Activated T-cell treated with anti-CD3 and anti-CD28 coated beads, Interleukin-2, amount 50 U/mL, for 24 hours (primary cell): ENCODE data around the gene INPP5E.

ENCODE experiments used
- DNase-seq: peaks from one replicate; pipeline ENCODE4 v3.0.0-alpha.2; 2020
- H3K27ac Mint-ChIP-seq: 2 replicates; pipeline ENCODE4 v1.8.0; 2020; ENCODE audit warnings: mild to moderate bottlenecking, mixed read lengths
- H3K27me3 Mint-ChIP-seq: 2 replicates; pipeline ENCODE4 v1.8.0; 2020; ENCODE audit warnings: mixed read lengths
- H3K36me3 Mint-ChIP-seq: 2 replicates; pipeline ENCODE4 v1.8.0; 2020; ENCODE audit warnings: low read depth, mixed read lengths
- H3K4me1 Mint-ChIP-seq: 2 replicates; pipeline ENCODE4 v1.8.0; 2020; ENCODE audit warnings: low read depth, mixed read lengths
- H3K4me3 Mint-ChIP-seq: 2 replicates; pipeline ENCODE4 v1.8.0; 2020; ENCODE audit warnings: mild to moderate bottlenecking, moderate library complexity, mixed read lengths
- H3K9me3 Mint-ChIP-seq: 2 replicates; pipeline ENCODE4 v1.8.0; 2020; ENCODE audit warnings: mixed read lengths

Gene INPP5E

GRCh38 chr9:136443687-136444086 lies 4.0 kb upstream of the INPP5E start:
- Mint-ChIP-seq H3K4me3 (no peak overlapping the region), H3K4me1 (peaks cover 6% of the 10 kb centered on the region), H3K27ac (peak overlapping the region; percentile 40), H3K9me3 (no peaks in the 10 kb centered on the region), H3K36me3 (peaks cover 84% of the 10 kb centered on the region), H3K27me3 (no peaks in the 10 kb centered on the region)
- DNase-seq = no peak

GRCh38 chr9:136443087-136443486 lies 3.4 kb upstream of the INPP5E start:
- Mint-ChIP-seq H3K9me3 (no peaks in the 10 kb centered on the region), H3K36me3 (peaks cover 83% of the 10 kb centered on the region), H3K27me3 (no peaks in the 10 kb centered on the region), H3K4me3 (no peak overlapping the region), H3K27ac (no peak overlapping the region), H3K4me1 (peaks cover 10% of the 10 kb centered on the region)
- DNase-seq = no peak

DNA sequence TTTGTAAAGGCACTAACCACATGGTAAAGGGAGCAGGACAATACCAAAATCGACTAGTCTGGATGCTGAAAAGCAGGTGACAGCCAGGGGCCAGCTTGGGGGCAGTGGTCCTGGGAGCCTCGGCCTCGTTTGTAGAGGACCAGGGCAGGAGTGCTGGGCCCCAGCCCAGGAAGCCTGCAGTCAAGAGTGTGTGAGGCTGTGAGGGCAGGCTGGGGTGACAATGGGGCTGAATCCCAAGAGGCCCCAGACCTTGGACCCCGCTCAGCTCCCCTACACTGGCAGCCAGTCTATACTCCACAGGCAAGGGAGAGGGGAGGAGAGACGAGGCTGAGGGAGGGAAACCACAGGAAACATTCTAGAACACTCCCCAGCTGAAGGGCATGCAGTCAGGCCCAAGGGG lies 2.6 kb upstream of the INPP5E start:
- H3K27me3 Mint-ChIP-seq = no peaks in the 10 kb centered on the region
- peak overlapping the region; percentile 9 for H3K27ac Mint-ChIP-seq

GRCh38 chr9:136441681-136442245 lies 2.1 kb upstream of the INPP5E start:
- Mint-ChIP-seq H3K36me3 (peaks cover 79% of the 10 kb centered on the region), H3K27ac (peak overlapping the region; percentile 59), H3K27me3 (no peaks in the 10 kb centered on the region), H3K4me3 (no peak overlapping the region), H3K4me1 (peaks cover 22% of the 10 kb centered on the region), H3K9me3 (no peaks in the 10 kb centered on the region)
- no peak for DNase-seq

More for the DNA sequence above, 2.6 kb upstream of the INPP5E start:
- no peak for DNase-seq
- H3K4me1 Mint-ChIP-seq = peaks cover 17% of the 10 kb centered on the region
- peaks cover 79% of the 10 kb centered on the region for H3K36me3 Mint-ChIP-seq
- no peaks in the 10 kb centered on the region for H3K9me3 Mint-ChIP-seq
- H3K4me3 Mint-ChIP-seq = no peak overlapping the region

GRCh38 chr9:136441191-136441680 lies 1.6 kb upstream of the INPP5E start:
- H3K9me3 Mint-ChIP-seq = no peaks in the 10 kb centered on the region
- H3K27ac Mint-ChIP-seq = peak overlapping the region; percentile 59
- H3K27me3 Mint-ChIP-seq = no peaks in the 10 kb centered on the region
- DNase-seq = no peak
- H3K4me3 Mint-ChIP-seq = no peak overlapping the region
- peaks cover 27% of the 10 kb centered on the region for H3K4me1 Mint-ChIP-seq
- H3K36me3 Mint-ChIP-seq = peaks cover 79% of the 10 kb centered on the region

- H3K9me3 Mint-ChIP-seq = no peaks in the 10 kb centered on the region
- peak; percentile 78 for DNase-seq
- H3K27me3 Mint-ChIP-seq = no peaks in the 10 kb centered on the region
- H3K36me3 Mint-ChIP-seq = peaks cover 67% of the 10 kb centered on the region
- H3K4me1 Mint-ChIP-seq = peaks cover 33% of the 10 kb centered on the region
- peak overlapping the region; percentile 80 for H3K27ac Mint-ChIP-seq
- H3K4me3 Mint-ChIP-seq = peak overlapping the region; percentile 87
Measured at GRCh38 chr9:136438548-136439480, 831 bp downstream of the INPP5E start.

- Mint-ChIP-seq H3K36me3 (peaks cover 60% of the 10 kb centered on the region), H3K4me1 (peaks cover 33% of the 10 kb centered on the region), H3K27ac (peak overlapping the region; percentile 80), H3K4me3 (peak overlapping the region; percentile 87), H3K9me3 (no peaks in the 10 kb centered on the region), H3K27me3 (no peaks in the 10 kb centered on the region)
- DNase-seq = no peak
Measured at GRCh38 chr9:136437839-136438547, 1.7 kb downstream of the INPP5E start.

GRCh38 chr9:136437430-136437829 lies 2.2 kb downstream of the INPP5E start:
- H3K36me3 Mint-ChIP-seq = peaks cover 58% of the 10 kb centered on the region
- DNase-seq = no peak
- peaks cover 33% of the 10 kb centered on the region for H3K4me1 Mint-ChIP-seq
- H3K4me3 Mint-ChIP-seq = peak overlapping the region; percentile 87
- H3K27ac Mint-ChIP-seq = peak overlapping the region; percentile 80
- H3K9me3 Mint-ChIP-seq = no peaks in the 10 kb centered on the region
- H3K27me3 Mint-ChIP-seq = no peaks in the 10 kb centered on the region

DNA sequence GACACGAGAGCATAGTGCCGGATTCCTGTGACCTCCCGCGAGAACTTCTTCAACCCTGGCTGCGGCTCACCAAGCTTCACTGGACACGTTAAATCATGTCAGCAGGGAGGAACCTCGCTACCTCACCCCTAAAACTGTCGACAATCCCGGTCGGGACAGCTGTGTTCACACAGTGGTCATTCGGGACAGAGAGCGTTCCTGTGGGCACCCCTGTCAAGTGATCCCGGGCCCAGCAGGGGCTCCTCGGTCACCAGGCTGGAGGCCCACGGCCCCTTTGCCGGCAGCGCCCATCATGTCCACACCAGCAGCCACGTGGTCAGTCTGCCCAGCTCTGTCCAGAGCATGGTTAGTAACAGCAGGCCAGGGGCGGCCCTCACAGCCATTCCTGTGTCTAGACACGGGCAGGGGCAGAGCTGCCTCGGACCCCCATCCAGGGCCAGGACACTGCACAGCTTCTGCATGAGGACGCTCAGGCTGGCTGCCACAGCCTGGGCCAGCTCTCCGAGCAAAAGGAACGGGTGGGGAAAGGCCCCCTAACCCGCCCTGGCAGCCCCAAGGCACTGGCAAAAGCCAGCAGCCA lies 3.5 kb downstream of the INPP5E start:
- Mint-ChIP-seq H3K9me3 (no peaks in the 10 kb centered on the region), H3K27ac (peak overlapping the region; percentile 72), H3K4me1 (peaks cover 33% of the 10 kb centered on the region), H3K27me3 (no peaks in the 10 kb centered on the region), H3K4me3 (peak overlapping the region; percentile 87), H3K36me3 (peaks cover 49% of the 10 kb centered on the region)
- no peak for DNase-seq

GRCh38 chr9:136434580-136435169 lies 5.0 kb downstream of the INPP5E start:
- H3K4me1 Mint-ChIP-seq = peaks cover 26% of the 10 kb centered on the region
- no peak overlapping the region for H3K27ac Mint-ChIP-seq
- H3K9me3 Mint-ChIP-seq = no peaks in the 10 kb centered on the region
- peaks cover 48% of the 10 kb centered on the region for H3K36me3 Mint-ChIP-seq
- no peaks in the 10 kb centered on the region for H3K27me3 Mint-ChIP-seq
- H3K4me3 Mint-ChIP-seq = no peak overlapping the region
- no peak for DNase-seq

DNA sequence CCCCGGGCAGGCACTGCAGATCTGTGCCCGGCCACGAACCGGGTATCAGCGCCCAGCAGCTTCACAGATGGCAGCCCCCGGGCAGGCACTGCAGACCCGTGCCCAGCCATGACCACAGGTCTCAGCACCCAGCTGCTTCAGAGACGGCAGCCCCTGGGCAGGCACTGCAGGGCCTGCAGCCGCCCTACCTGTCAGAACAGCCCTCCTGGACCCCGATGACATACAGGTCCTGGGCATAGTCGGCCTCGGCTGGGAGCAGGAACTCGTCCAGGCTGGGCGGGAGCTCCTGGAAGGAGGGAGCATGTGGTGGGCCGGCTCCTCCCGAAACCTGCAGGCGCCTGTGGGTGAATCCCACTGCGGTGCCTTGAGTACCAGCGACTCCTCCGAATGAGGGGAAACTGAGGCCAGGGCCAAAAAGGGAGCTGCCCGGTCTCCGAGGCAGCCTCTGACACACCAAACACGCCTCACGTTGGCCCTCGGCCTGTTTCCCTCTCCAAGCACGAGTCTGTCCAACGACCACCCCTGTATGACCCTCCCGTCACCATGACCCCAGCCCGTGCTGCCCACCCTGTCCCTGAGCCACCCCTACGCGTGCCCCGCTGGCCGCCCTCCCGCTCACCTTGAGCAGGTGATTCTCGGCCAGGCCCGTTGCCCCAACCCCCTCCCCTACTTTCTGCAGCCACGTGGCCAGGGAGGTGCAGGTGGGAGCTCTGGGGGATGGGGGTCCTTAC lies 5.6 kb downstream of the INPP5E start:
- no peaks in the 10 kb centered on the region for H3K27me3 Mint-ChIP-seq
- no peak overlapping the region for H3K27ac Mint-ChIP-seq
- H3K36me3 Mint-ChIP-seq = peaks cover 55% of the 10 kb centered on the region
- no peak for DNase-seq
- peaks cover 26% of the 10 kb centered on the region for H3K4me1 Mint-ChIP-seq
- no peaks in the 10 kb centered on the region for H3K9me3 Mint-ChIP-seq
- no peak overlapping the region for H3K4me3 Mint-ChIP-seq

- no peak for DNase-seq
- peaks cover 24% of the 10 kb centered on the region for H3K4me1 Mint-ChIP-seq
- no peak overlapping the region for H3K4me3 Mint-ChIP-seq
- no peaks in the 10 kb centered on the region for H3K9me3 Mint-ChIP-seq
- no peaks in the 10 kb centered on the region for H3K27me3 Mint-ChIP-seq
- peaks cover 59% of the 10 kb centered on the region for H3K36me3 Mint-ChIP-seq
- no peak overlapping the region for H3K27ac Mint-ChIP-seq
Measured at GRCh38 chr9:136433043-136433715, 6.5 kb downstream of the INPP5E start.

DNA sequence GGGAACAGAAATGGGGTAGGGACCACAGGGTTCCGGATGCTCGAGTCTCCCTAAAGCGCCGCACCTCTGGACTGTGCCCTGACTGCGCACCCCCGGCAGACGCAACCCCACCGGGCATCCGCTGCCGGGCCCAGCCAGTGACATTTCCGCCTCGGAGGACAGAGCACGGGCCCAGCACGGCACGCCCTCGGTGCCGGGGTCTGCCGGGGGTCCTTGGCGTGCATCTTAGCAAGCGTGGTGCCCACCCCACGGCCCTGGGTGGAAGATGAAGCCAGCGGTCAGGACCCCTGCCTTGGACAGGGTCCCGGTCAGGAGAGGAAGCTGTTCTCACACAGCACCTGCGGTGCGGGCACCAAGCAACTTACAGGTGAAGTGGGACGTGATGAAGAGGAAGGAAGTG lies 7.1 kb downstream of the INPP5E start:
- Mint-ChIP-seq H3K27ac (no peak overlapping the region), H3K4me3 (no peak overlapping the region), H3K27me3 (no peaks in the 10 kb centered on the region), H3K9me3 (no peaks in the 10 kb centered on the region), H3K4me1 (peaks cover 19% of the 10 kb centered on the region), H3K36me3 (peaks cover 62% of the 10 kb centered on the region)
- DNase-seq = no peak
